Hepatocyte (in vitro differentiated cells): ENCODE data around the gene COASY. TPM values are rescaled to one million over a fixed set of nuclear protein-coding genes. Genes with fewer than 3 reads are reported as not detected.

Source experiments
- DNase-seq: peaks from one replicate; pipeline ENCODE4 v3.0.0-alpha.2; 2016; ENCODE audit warnings: low spot score
- H2AFZ ChIP-seq: fragments of 200-600 bp; sonication (generic); 2 replicates; pipeline ENCODE4 v1.6.0; 2016; ENCODE audit warnings: antibody characterized with exemption, mild to moderate bottlenecking
- H3K27ac ChIP-seq: fragments of 200-600 bp; sonication (generic); 2 replicates; pipeline ENCODE4 v1.5.1; 2016; ENCODE audit warnings: mild to moderate bottlenecking
- H3K27me3 ChIP-seq: fragments of 200-600 bp; sonication (generic); 2 replicates; pipeline ENCODE4 v1.6.1; 2016
- H3K36me3 ChIP-seq: fragments of 200-600 bp; sonication (generic); replicated peaks from 2 replicates; pipeline ENCODE4 v1.5.1; 2016; ENCODE audit warnings: low read depth; ENCODE audit not compliant: insufficient read depth
- H3K4me1 ChIP-seq: fragments of 200-600 bp; sonication (generic); 2 replicates; pipeline ENCODE4 v1.5.1; 2016; ENCODE audit warnings: mild to moderate bottlenecking, moderate library complexity; ENCODE audit not compliant: insufficient read depth
- H3K4me2 ChIP-seq: fragments of 200-600 bp; sonication (generic); 2 replicates; pipeline ENCODE4 v1.6.0; 2016
- H3K4me3 ChIP-seq: fragments of 200-600 bp; sonication (generic); 2 replicates; pipeline ENCODE4 v1.5.1; 2016; ENCODE audit warnings: mild to moderate bottlenecking
- H3K79me2 ChIP-seq: fragments of 200-600 bp; sonication (generic); 2 replicates; pipeline ENCODE4 v1.6.0; 2017; ENCODE audit warnings: mild to moderate bottlenecking
- H3K9me2 ChIP-seq: fragments of 200-600 bp; sonication (generic); replicated peaks from 2 replicates; pipeline ENCODE4 v1.6.0; 2017; ENCODE audit warnings: mild to moderate bottlenecking; ENCODE audit not compliant: insufficient read depth
- H3K9me3 ChIP-seq: fragments of 200-600 bp; sonication (generic); 2 replicates; pipeline ENCODE4 v1.5.1; 2016; ENCODE audit warnings: low read depth, mild to moderate bottlenecking
- H4K20me1 ChIP-seq: fragments of 200-600 bp; sonication (generic); 2 replicates; pipeline ENCODE4 v1.6.0; 2016; ENCODE audit warnings: mild to moderate bottlenecking; ENCODE audit not compliant: insufficient read depth, poor library complexity, severe bottlenecking
- CTCF ChIP-seq: fragments of 200-600 bp; sonication (generic); IDR thresholded peaks from 2 replicates; pipeline ENCODE4 v1.5.1; 2016; ENCODE audit warnings: antibody characterized with exemption, mild to moderate bottlenecking; ENCODE audit not compliant: poor library complexity
- EZH2 ChIP-seq: fragments of 200-600 bp; sonication (generic); IDR thresholded peaks from 2 replicates; pipeline ENCODE4 v1.6.1; 2016; ENCODE audit warnings: antibody characterized with exemption, mild to moderate bottlenecking, borderline replicate concordance
- EZH2phosphoT487 ChIP-seq: fragments of 200-600 bp; sonication (generic); IDR thresholded peaks from one replicate; pipeline ENCODE4 v1.6.1; 2018; ENCODE audit warnings: antibody characterized with exemption, mild to moderate bottlenecking, low read depth, moderate library complexity; ENCODE audit not compliant: unreplicated experiment, severe bottlenecking
- WGBS: methylation state at CpG from one replicate; pipeline ENCODE4 v1.1.6; 2016; ENCODE audit warnings: low lambda C conversion rate; ENCODE audit errors: missing lambda C conversion rate; 5-methylcytosine and 5-hydroxymethylcytosine counted together
- polyA plus RNA-seq: library from polyadenylated mRNA; unstranded; fragments of >200 nt; fragmentation: Nextera tagmentation; extraction: Ambion mirVana; gene quantifications from 2 replicates; pipeline ENCODE4 v1.2.1, GENCODE V29; 2016
- total RNA-seq: library from RNA; depleted of rRNA; stranded (reverse); fragments of >200 nt; gene quantifications from 2 replicates; pipeline ENCODE4 v1.2.3, GENCODE V29; 2014

Gene COASY
- 27.7 and 33.9 TPM in 2 replicates for total RNA-seq
- 91.6 and 93.9 TPM in 2 replicates for polyA plus RNA-seq

- Histone ChIP-seq H3K27ac (peak within 1 kb of the TSS; percentile 95), H3K27me3 (no peaks in the 10 kb centered on the region), H3K4me2 (peak within 1 kb of the TSS; percentile 87), H3K36me3 (no peaks in the 10 kb centered on the region), H3K9me2 (no peaks in the 10 kb centered on the region), H3K79me2 (peaks cover 29% of the 10 kb centered on the region), H3K4me3 (peak within 1 kb of the TSS; percentile 45), H3K9me3 (no peaks in the 10 kb centered on the region), H2AFZ (peak within 1 kb of the TSS; percentile 89), H4K20me1 (no peaks in the 10 kb centered on the region), H3K4me1 (peaks cover 19% of the 10 kb centered on the region)
- TF ChIP-seq CTCF (no peak), EZH2phosphoT487 (no peak), EZH2 (no peak)
- 4% methylated on average over 26 of the region's 26 CpGs for WGBS
- peak; percentile 97 for DNase-seq
These were observed at the start of gene COASY for GRCh38 chr17:42561897-42562387. Gene COASY (plus strand): TSS chr17:42562148. CDS start chr17:42562623, 475 bp downstream.

GRCh38 chr17:42512246-42512645, 49.7 kb upstream of the COASY start:
- Histone ChIP-seq H4K20me1 (no peaks in the 10 kb centered on the region), H3K27me3 (no peaks in the 10 kb centered on the region), H3K4me3 (no peak overlapping the region), H3K4me1 (peaks cover 14% of the 10 kb centered on the region), H3K9me2 (no peaks in the 10 kb centered on the region), H3K4me2 (no peak overlapping the region), H3K9me3 (no peaks in the 10 kb centered on the region), H3K27ac (peak overlapping the region; percentile 55), H3K79me2 (no peaks in the 10 kb centered on the region), H2AFZ (no peak overlapping the region), H3K36me3 (no peaks in the 10 kb centered on the region)
- no peak for TF ChIP-seq CTCF
- no peak for TF ChIP-seq EZH2phosphoT487
- TF ChIP-seq EZH2, result no peak
- 87% methylated on average over 9 of the region's 9 CpGs for WGBS
- no peak for DNase-seq

GRCh38 chr17:42512733-42513251, 49.2 kb upstream of the COASY start:
- Histone ChIP-seq H4K20me1 (no peaks in the 10 kb centered on the region), H3K4me3 (no peak overlapping the region), H3K36me3 (no peaks in the 10 kb centered on the region), H3K4me2 (no peak overlapping the region), H3K27ac (peak overlapping the region; percentile 55), H3K9me3 (no peaks in the 10 kb centered on the region), H3K27me3 (no peaks in the 10 kb centered on the region), H2AFZ (no peak overlapping the region), H3K79me2 (no peaks in the 10 kb centered on the region), H3K4me1 (peaks cover 19% of the 10 kb centered on the region), H3K9me2 (no peaks in the 10 kb centered on the region)
- no peak for DNase-seq
- WGBS, result 81% methylated on average over 6 of the region's 6 CpGs
- TF ChIP-seq CTCF (no peak), EZH2phosphoT487 (no peak), EZH2 (no peak)
